HG03025 (cell line): ENCODE data around the gene PDZD8.

Experiments
- ATAC-seq: cut with Tn5 transposase; IDR thresholded peaks from one replicate; pipeline ENCODE4 v1.9.1; 2021; ENCODE audit warnings: mild to moderate bottlenecking, moderate library complexity; ENCODE audit not compliant: unreplicated experiment, low FRiP score

Gene PDZD8

GRCh38 chr10:117399341-117400196 lies 24.3 kb upstream of the PDZD8 start:
- ATAC-seq, result no peak

DNA sequence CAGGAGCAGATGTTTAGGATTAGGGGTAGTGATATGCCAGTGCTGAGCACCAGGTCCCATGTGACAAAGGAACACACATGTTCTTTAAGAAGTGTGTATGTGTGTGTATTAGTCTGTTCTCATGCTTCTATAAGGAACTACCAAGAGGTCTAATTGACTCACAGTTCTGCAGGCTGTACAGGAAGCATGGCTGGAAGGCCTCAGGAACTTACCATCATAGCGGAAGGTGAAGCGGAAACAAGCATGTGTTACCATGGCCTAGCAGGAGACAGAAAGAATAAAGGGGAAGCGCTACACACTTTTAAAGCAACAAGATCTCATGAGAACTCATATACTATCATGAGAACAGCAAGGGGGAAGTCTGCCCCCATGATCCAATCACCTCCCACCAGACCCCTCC lies 22.8 kb upstream of the PDZD8 start:
- ATAC-seq, result no peak

DNA sequence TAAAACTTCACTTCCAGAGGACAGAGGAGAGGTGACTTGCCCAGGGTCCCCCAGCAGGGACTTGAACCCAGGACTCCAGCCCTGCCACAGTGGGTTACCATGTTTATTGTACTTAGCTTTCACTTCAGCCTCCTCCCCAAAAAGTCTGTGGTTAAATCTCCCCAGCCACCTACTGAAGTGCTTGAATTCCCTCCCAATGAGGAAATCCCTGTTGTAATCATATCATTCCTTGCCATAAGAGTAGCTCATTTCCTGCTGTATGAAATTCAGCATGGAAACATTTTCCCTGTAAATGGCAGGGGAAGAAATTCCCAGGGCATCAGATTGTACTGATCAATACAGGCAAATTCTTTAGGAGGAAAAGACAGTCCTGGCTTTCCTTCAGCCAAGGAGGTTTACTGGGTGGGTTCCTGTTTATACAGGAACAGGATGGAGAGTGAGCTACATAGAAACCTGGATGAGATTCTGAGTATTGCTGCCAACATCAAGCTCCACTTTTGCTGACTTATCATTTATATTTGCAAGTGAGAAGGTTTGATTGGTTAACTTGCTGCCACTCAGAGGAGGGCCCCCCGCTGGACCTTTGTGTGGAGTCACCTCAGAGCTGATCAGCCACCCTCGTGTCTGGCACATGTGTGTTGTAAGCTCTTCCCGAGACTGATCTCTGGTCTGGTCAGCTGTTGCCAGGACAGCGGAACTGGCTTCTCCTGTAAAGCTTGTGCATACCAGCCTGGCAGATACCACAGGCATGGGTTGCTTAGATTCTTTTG lies 16.4 kb upstream of the PDZD8 start:
- ATAC-seq, result no peak

DNA sequence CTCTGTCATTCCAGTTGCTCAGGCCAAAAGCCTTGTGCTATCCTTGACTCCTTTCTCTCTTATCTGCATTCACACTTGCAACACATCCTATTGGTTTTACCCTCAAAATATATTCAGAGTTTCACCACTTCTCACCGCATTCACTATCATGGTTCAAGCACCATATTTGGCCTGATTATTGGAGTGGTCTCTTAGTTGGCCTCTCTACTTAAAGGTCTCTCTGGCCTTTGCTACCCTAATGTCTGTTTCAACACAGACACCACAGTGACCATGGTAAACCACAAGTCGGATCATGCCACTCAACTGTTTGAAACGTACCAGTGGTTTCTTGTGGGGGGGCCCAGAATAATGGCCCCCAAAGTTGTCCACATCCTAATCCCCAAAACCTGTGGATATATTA lies 15.2 kb upstream of the PDZD8 start:
- no peak for ATAC-seq

DNA sequence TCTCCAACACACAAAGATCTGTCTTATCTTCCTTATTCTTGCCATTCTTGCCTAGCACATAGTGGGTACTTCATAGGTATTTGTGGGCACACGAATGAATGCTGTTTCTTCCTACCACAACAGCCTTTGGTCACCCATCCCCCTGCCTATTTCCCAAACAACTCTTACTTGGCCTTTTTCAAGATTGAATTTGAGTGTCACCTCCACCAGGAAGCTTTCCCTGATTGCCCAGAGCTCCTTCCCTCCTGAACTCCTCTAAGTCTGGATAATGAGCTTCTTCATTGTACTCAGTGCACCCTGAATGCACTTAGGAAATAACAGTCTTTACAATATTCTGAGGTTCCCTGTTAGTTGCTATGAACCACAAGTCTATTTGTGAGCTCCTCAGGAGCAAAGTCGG lies 11.6 kb upstream of the PDZD8 start:
- no peak for ATAC-seq

- ATAC-seq, result no peak
Observed at GRCh38 chr10:117382861-117383260, 7.6 kb upstream of the PDZD8 start.

GRCh38 chr10:117374506-117375359 lies 507 bp downstream of the PDZD8 start:
- peak; percentile 38 for ATAC-seq

DNA sequence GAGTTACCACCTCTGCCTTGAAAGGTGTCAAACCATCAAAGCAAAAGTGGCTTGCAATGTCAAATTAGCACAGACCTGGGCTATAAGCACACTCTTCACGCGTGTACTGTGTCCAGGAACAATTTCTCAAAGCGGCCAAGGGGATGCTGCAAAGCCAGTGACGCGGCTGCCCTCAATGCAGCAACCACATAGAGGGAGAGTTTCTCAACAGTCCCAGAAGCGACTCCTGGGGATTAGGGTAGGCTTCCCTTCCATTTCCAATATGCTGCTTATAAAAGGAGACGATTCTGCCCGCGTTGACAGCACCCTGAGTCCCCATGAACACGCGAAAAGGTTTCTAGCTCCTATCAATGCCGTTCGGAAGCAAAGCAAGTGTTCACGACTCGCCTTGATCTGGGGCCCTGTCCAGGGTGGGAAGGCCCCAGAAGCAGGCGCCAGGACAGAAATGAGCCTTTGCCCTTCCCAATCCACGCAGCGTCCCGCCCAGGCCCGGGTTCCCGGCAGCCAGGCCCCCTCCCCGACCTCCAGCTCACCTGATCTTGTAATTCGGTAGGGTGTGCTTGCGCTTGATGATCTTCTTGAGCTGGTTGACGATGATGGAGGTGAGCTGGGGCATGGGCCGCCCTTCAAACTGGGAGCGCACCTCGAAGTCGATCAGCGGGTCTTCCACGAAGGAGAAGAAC lies 1.3 kb downstream of the PDZD8 start:
- ATAC-seq, result peak; percentile 25

- ATAC-seq, result no peak
Observed at GRCh38 chr10:117370205-117370604, 5.0 kb downstream of the PDZD8 start.

DNA sequence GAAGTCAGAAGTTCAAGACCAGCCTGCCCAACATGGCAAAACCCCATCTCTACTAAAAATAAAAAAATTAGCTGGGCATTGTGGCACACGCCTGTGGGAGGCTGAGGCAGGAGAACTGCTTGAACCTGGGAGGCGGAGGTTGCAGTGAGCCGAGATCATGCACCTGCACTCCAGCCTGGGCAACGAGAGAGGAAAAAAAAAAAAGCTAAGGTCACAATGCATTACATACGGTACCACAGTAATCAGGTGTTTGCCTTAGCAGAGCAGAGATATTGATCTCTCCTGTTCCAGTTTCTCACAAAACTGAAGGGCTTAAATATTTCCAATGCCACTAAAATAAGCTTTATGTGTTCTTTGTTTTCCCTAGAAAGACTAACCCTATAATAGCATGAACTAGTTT lies 7.5 kb downstream of the PDZD8 start:
- ATAC-seq, result no peak

DNA sequence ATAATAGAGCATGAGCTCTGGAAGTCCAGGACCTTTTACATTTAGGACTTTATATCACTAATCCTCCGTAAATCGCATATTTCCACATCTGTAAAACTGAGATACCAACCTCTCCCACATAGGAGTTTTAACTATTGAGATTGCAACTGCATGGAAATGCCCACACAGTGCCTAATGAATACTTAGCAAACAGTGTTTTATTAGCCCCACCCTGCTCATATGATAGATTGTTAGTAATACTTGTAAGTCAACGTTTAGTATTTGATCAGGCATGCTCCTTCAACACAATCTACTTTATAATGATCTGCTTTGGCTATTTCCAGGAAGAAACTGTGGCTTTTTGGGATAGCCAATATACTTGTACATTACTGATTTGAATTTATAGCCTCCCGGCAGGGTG lies 8.5 kb downstream of the PDZD8 start:
- ATAC-seq, result no peak

DNA sequence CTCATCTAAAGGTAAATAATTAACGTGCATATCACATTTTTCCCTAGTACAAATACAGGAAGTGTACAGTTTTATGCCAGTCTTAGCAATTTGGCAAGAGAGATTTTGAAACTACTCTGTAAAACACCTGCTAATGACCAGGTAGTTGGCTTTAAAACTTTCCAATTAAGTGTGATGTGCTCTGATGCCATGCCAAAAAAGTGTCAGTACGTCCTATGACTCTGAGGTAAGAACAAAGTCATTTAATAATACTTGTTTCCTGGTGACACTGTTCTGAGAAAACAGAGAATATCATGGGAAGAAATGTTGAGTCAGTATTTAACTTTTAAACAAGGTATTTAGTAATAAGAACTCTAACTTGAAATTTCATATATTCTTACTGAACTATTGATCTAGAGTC lies 9.6 kb downstream of the PDZD8 start:
- ATAC-seq, result no peak

DNA sequence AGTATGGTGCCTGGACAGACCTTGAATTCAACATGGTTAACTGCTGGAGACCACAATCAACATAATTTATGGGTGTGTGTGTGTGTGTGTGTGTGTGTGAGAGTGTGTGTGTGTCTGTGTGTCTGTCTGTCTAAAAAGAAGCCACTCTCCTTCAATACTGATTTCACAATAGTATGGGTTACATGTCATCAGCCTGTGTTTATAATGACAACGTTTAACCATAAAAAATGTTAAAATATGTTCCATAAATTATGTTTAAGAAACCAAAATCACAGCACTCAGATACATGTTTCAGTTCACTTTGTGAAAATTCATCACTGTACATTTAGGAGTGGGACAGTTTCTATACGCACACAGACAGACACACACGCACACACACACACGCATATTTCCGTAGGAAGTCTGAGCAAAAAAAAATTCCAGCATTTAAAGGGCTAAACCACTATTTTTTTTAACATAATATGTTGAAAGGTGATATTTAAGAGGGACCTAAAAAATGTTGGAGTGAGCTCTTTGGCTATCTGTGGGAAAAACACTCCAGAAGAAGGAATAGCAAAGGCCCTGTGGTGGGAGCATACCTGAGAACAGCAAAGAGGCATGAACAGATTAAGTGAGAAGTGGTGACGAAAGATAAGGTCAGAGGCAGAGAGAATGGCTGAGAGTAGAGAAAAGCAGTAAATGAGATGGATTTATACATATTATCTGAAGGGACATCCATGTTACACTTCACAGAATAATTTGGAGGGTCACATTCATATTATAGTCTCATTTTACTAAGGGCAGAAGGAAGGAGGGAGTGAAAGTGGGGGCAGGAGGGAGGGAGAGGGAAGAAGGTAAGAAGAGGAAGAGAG lies 10.9 kb downstream of the PDZD8 start:
- no peak for ATAC-seq

GRCh38 chr10:117363028-117363427 lies 12.2 kb downstream of the PDZD8 start:
- no peak for ATAC-seq

- no peak for ATAC-seq
Observed at GRCh38 chr10:117362313-117362712, 12.9 kb downstream of the PDZD8 start.

DNA sequence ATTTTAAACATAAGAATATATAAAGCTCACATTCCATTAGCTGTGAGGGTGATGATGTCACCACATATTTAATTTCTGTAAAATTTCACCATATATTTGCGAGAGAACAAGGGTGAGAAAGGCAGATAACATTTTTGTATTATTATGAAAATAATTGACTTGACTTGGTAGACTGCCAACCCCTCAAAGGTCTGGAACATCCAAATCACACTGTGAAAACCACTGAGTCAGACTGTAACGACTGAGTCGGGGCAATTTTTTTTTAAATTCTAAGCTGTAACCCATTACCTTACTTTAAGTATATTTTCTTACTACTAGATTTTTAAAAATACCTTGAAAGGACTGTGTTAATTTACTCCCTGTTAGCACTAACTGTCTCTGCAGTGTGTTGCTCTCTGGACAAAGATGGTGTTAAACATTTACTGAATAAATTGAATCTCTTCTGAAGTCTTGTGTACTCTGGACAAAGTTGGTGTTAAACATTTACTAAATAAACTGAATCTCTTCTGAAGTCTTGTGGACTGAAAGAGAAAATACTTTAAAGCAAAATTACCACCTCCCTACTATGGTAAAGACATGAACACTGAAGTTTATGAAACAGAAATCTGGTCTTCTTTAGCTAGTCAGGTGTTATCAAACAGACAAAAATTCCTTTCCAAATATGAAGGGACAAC lies 14.1 kb downstream of the PDZD8 start:
- ATAC-seq, result no peak

DNA sequence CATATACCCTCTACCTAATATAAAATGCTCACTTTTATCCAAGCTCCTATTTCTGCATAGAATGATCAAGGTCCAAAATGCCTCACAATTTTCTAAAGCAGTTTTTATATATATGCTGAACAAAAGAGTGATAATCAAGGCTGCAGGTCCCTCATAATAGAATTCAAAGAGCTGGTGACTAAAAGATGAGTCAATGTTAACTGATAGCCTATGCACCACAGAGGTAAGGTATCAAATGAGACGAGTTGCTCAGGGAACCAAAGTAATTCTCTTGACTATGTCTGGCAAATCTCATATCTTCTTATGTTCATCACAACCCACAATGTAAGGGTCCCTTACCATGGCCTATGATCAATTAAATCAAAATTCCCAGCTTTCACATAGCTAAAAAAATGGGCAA lies 15.2 kb downstream of the PDZD8 start:
- no peak for ATAC-seq

DNA sequence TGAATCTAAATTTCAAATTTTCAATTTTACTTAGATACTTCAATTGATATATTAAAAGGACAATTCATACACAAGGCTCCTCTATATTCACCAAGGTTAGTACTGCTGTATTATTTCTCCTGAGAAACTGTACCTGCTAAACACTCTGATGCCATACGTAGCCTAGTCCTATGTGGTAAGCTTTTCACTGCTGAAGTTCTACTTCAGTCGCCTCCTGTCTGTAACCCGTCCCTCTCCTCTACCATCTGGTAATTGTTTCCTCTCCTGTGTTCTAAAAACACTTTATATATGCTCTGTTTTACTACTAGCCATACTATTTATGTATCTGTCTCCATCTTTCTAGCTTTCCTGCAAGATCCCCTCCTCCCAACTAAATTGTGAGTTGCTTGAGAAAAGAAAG lies 20.2 kb downstream of the PDZD8 start:
- no peak for ATAC-seq

DNA sequence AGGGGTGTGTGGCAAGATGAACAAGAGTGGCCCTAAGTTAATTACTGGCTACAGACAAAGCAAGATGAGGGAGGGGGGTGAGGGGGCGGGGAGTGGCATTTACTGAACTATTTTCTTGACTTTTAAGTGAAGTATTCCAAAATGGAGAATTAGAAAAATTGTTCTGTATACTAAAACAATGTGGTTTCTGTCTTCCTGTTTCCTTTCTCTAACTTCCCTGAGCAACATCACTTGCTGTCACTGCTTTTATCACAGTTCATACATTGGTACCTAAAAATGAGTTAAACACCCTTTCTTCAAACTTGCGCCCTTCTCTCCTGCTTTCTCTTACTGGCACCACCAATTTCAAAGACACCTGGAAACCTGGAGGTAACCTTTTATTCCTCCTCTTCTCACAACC lies 21.6 kb downstream of the PDZD8 start:
- no peak for ATAC-seq
